Measurements from ENCODE around the gene SNRNP70.

Gene SNRNP70

DNA sequence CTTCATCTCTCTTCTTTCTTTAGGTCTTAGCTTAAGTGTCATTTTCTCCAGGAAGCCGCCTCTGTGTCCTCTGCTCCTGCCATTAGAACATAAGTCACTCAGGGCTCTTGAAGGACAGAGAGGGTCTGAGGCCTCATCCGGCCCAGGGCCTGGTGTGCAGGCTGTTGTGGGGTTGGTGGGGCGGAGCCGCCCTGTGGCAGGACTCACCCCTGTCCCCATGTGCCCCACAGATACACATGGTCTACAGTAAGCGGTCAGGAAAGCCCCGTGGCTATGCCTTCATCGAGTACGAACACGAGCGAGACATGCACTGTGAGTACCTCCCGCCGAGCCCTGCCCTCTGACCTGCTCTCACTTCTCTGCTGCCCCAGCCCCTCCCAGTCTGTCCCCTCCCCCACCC lies 15.9 kb downstream of the SNRNP70 start:
- no peak for DNase-seq (ENCODE audit: low read depth in 2 of 2)

DNA sequence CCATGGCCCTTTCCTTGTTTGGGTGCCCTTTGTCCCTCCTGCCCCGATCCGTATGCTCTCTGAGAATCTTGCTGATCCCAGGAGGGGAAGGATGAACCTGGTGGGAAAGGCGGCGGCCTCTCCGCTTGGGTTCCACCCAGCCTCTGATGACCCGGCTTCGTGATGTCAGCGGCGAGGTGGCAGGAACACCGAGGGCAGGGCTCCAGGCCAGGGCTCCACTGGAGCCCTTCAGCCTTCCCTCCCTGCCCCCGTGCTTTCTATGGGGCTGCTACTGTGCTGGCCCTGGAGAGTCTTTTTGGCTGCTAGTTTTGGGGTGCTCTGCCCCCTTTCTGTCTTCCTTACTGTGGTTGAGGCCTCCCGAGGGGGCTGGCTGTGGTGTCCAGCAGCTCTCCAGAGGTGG lies 17.1 kb downstream of the SNRNP70 start:
- DNase-seq (ENCODE audit: low read depth in 2 of 2), result no peak

DNA sequence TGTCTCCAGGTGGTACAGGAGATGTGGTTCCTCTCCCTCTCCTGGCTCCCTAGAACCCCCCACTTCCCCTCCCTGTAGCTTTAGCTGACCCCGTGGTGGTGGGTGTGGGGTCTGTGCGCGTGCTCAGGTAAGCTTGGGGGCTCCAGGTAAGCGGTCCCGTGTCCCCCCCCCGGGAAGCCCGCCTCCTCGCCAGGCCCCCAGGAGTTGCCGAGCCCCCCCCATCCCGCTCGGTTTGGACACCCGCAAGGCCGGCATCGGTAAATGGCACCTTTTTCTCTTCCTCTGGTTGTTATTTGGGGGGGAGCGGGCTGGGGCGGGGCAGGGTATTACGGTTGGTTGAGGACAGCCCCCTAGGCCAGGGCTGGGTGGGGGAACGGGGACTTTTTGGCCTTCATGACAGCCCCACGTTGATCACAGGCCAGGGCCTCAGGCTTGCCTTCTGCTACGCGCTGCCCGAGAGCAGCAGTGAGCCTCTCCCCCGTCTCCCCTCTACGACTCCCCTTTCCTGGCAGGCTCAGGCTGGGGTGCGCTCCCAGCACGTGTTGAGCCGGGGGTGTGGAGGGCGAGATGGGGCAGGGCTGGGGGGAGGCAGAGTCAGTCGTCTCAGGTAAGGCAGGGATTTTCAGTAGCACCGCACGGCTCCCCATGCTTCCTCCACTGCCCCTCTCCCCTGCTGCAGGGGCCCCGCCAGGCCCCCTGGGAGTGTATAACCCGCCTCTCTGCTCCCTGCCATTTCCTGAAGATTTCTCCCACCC lies 18.3 kb downstream of the SNRNP70 start:
- DNase-seq (ENCODE audit: low read depth in 2 of 2), result no peak

DNA sequence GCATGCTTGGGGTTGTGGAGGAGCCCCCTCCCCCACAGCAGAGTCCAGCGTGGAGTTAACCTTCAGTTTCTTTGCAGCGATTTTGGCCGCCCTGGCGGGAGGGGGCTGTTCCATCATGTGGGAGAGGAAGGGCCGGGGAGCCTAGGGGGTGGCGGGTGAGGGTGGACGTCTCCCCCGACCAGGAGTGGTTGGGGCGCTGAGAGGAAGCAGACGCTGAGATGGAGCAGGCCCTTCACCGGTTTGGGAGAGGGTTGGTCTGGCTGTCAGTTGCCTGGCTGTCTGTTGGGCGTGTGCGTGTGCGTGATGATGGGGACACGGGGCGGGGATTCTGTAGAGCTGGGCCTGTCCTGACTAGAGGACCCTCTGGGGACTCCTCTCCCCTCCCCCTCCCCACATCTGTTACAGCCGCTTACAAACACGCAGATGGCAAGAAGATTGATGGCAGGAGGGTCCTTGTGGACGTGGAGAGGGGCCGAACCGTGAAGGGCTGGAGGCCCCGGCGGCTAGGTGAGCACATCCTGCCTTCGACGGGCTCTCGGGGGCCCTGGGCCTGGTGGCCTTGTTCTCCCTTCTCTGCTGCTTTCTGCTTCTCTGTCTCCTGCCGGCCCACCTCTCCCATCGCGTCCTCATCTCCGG lies 19.1 kb downstream of the SNRNP70 start:
- no peak for DNase-seq (ENCODE audit: low read depth in 2 of 2)

DNA sequence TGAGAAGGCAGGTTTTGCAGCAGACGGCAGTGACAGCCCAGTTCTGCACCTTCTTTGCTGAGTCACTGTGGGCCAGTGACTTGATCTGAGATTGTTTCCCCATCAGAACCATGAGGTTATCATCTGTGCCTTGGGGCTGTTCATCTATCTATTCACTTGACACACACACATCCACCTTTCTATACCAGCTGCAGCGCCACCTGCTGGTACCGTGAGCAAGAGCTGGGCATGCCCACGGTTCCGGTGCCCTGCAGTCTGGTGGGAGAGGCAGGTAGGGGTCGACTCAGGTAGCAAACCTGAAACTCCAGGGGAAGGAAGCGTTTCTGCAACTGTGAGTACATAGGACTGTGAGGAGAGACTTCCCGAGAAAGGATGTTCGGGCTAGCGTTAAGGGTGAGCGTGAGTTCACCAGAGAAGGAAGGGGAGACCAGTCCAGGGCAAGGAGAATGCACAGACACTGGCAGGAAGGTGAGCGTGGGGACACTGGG lies 21.4 kb downstream of the SNRNP70 start:
- no peak for DNase-seq (ENCODE audit: low read depth in 2 of 2)

DNA sequence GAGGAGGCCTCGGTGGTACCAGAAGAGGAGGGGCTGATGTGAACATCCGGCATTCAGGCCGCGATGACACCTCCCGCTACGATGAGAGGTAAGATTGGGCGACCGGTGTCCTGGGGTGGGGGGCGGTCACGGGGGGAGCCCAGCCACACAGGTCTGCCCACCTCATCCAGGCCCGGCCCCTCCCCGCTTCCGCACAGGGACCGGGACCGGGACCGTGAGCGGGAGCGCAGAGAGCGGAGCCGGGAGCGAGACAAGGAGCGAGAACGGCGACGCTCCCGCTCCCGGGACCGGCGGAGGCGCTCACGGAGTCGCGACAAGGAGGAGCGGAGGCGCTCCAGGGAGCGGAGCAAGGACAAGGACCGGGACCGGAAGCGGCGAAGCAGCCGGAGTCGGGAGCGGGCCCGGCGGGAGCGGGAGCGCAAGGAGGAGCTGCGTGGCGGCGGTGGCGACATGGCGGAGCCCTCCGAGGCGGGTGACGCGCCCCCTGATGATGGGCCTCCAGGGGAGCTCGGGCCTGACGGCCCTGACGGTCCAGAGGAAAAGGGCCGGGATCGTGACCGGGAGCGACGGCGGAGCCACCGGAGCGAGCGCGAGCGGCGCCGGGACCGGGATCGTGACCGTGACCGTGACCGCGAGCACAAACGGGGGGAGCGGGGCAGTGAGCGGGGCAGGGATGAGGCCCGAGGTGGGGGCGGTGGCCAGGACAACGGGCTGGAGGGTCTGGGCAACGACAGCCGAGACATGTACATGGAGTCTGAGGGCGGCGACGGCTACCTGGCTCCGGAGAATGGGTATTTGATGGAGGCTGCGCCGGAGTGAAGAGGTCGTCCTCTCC lies 22.6 kb downstream of the SNRNP70 start:
- no peak for DNase-seq (ENCODE audit: low read depth in 2 of 2)

DNA sequence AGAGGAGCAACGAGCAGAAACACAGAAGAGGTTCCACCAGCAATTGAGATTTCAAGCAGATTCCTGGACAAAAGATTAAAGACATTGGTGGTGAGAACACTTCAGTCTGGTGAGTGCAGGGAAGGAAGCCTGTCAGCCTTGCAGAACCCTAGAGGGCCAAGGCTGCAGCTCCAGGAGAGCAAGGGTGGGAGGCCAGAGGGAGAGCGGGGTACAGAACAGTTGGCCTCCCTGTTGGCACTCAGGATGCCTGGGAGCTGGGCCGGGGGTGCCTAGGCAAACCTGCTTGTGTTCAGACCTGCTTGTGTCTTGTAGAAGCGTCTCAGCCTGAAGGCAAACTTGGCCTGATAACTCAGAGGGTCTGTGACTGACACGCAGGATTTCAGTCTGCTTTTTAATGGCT lies 23.8 kb downstream of the SNRNP70 start:
- no peak for DNase-seq (ENCODE audit: low read depth in 2 of 2)

DNA sequence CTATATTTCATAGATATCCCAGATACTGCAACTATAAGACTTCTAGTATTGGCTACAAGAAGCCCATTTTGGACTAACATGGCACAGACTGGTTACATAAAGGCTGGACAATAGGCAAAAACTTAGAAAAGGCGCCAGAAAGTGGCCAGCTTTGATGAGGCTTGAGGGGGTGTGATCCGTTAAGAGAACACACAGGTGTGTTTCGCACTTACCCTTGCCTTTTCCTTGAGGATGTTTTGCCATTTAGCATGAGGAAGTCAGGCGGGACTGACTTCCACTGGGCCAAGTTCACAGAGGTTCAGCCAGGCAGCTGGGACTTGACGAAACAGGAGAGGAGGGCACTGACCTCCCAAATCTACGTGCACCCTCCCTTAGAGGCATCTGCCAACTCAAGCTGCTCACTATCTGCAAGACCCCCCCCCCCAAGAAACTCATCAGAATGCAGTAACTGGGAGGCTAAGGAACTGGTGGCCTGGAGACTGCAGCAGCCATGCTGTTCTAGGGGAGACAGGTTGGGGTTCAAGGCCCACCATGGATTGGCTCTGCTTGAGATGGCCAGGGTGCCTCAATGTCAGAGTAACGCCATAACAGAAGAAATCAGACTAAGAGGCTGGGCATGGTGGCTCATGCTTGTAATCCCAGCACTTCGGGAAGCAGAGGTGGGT lies 24.4 kb downstream of the SNRNP70 start:
- DNase-seq (ENCODE audit: low read depth in 2 of 2), result no peak

DNA sequence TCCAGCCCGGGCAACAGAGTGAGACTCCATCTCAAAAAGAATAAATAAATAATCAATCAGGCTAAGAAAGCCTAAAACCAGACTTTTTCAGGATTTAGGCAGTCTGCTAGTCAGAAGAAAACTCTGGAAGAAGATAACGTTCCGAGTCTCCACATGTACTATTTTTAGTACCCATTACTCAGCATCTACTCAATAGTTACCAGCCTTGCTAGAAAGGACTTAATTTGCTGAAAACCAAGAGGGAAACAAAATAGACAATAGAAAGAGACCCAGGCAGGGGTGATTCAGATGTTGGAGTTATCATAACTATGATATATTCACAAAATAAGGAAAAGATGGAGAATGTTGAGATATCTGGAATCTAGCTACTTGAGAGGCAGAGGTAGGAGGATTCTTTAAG lies 25.3 kb downstream of the SNRNP70 start:
- DNase-seq (ENCODE audit: low read depth in 2 of 2), result no peak

DNA sequence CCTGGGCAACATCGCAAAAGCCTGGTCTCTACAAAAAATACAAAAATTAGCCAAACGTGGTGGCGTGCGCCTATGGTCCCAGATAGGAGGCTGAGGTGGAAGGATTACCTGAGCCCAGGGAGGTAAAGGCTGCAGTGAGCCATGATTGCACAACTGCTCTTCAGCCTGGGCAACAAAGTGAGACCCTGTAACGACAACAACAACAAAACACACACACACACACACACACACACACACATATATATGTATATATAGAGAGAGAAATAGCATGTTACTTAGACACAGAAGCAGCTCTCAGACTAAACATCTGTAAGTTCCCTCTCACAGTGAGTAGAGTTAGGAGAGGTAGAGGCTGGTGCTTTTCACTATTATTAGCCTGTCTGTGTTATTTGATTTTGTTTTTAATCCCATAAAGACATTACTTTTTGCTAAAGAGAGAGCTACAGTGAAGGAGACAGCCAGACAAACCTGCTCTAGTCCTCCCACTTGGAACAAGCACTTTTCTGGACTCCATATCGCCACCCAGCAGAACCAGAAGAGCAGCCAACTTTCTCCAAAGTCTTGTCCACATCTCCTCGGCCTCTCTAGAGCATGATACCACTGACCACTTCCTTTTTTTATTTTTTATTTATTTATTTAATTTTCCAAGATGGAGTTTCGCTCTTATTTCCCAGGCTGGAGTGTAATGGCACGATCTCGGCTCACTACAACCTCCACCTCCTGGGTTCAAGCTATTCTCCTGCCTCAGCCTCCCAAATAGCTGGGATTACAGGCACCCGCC lies 26.2 kb downstream of the SNRNP70 start:
- no peak for DNase-seq (ENCODE audit: low read depth in 2 of 2)

DNA sequence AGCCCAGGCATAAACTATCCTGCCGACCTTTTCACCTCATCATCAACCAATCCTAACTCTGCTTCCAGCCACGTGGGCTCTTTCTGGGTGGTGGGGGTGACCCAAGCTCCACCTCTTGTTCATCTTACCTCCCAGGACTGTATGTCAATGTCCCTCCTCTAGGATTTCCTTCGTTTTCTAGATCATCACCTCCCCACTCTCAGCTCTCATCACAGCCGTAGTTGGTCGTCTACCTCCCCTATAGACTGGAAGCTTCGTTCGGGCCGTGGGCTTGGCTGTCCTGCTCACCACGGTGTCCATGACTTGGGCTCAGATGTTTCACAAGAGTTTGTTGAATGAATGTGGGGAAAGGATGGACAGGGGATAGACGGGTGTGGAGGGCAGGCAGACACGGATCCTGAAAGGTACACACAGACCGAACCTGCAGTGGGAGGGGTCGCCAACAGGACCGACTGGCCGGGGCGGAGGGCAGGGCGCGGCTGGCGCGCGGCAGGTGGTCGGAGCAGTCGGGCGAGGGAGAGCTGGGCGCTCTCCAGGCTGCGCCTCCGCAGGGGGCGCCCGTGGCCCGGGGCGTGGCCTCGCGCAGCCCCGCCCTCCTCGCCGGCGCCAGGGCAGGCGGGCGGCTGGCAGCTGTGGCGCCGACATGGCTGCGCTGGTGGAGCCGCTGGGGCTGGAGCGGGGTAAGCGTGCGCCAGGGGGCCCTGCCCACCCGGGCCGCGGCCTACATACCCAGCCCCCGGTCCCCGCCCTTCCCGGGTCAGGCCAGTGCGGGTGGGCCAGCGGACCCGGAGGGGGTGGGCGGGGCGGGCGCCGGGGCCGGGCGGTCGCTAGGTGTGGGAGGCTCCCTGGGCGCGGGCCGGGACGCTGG lies 28.7 kb downstream of the SNRNP70 start, which contains the start of gene LIN7B:
Gene LIN7B, plus strand, starts transcription at position 609 of the 868 bp plus-strand sequence. Its CDS starts 35 bp downstream, at position 644.
- DNase-seq (ENCODE audit: low read depth in 2 of 2), result no peak

DNA sequence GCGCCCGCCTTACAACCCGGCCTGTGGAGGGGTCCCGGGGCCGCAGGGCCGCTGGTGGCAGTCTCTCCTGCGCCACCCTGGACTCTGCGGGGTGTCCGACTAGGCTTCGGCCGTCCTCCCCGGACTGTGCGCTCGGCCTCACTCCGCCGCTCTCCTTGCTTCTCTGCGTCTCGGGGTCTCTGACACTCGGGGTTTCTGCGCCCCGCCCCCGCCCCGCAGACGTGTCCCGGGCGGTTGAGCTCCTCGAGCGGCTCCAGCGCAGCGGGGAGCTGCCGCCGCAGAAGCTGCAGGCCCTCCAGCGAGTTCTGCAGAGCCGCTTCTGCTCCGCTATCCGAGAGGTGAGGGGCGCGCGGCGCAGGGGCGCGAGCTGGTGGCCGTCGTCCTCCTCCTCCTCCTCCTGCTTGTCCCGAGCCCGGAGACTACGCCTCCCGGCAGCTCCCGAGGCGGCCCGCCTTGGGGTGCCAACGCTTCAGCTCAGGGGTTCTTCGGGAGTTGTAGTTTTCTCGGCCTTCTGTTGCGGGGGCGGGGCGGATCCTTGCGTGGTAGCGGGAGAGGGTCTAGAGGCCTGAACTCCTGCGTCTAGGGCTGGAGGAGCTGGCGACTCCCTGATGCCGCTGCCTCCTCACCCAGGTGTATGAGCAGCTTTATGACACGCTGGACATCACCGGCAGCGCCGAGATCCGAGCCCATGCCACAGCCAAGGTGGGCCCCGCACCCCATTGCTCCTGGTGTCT lies 29.5 kb downstream of the SNRNP70 start:
- no peak for DNase-seq (ENCODE audit: low read depth in 2 of 2)

DNA sequence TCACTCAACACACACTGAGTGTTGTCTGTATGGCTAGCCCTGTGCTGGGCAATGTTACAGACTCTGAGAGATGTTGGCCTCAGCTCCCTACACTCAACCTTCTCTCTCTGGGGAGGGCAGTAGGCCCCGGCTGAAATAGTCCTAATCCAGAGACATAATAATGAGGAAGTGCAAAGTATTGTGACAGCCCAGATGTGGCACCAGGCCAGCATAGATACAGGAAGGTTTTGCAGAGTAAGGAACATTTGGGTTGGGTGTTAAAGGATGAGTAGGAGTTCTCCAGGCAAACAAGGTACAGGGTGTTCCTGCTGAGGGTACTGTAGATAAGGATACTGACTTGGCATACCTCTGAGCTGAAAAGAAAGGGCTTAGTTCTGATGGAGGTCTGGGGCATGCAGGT lies 31.3 kb downstream of the SNRNP70 start:
- DNase-seq (ENCODE audit: low read depth in 2 of 2), result no peak

DNA sequence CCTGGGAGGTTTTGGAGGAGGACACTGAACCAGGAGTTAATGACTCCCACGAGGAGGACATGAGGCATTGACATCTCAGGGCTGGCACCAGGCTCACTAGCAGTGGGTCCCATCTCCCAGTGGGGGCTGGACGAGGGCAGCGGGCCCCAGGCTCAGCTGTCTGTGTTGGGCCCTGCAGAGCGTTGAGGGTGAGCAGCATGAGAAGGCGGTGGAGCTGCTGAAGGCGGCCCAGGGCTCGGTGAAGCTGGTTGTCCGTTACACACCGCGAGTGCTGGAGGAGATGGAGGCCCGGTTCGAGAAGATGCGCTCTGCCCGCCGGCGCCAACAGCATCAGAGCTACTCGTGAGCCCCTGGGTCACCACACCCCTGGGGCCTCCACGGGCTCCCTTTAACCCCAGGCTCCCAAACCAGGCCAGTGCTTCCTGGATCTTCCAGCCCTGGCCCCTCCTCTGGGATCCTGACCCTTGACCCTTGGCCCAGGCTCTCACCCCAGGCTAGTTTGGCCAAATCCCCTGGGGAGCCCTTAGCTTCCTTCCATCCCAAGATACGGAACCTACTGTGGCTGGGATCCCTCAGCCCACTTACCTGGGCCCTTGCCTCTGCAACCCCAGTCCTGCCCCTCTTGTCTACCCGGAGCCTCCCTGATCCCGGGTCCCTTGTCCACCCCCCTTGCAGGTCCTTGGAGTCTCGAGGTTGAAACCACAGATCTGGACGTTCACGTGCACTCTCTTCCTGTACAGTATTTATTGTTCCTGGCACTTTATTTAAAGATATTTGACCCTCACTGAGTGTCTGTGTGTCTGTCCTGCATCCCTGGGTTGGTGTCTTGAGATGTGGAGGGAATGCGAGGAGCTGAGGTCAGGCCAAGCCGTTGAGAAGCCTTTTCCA lies 32.7 kb downstream of the SNRNP70 start:
- no peak for DNase-seq (ENCODE audit: low read depth in 2 of 2)

DNA sequence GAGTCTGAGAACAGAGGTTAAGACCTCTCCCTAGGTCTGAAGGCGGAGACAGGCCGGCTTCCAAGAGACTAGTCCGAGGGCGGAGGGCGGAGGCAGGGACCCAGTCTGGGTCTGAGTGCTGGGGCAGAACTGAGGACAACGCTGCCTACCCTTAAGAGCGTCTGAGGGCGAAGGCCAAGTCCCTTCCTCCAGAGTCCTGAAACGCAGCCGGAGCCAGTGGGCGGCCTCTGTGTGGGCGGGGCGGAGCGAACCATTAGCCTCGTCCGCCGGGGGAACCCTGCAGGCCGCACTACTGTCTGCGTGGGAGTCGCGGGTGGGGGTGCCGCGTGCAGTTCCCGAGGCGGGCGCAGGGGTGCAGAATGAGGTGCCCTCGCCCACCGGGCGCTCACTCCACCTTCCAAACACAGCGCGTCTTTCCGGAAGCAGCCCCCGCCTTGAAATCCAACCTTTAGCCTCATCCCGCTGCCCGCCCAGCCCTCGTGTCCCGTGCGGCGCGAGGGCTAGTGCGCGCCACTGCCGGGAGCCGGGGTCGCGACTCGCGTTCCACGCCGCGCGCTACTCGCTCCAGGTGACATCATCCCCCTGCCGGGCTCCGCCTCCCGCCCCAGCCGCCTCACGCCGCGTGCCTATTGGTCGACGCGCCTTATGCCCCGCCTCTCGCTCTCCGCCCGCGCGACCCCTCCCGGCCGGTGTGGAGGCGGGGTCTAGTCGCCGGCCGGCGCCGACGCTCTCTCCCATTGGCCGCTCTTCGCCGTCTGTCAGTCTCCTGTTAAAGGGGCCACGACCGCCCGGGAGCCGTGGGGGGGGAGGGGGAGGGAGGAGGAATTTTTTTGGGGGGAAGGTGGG lies 33.5 kb downstream of the SNRNP70 start, which contains the start of gene C19orf73:
Gene C19orf73, minus strand, starts transcription at position 579 of the 846 bp plus-strand sequence. Its CDS starts 121 bp downstream, at position 458.
- DNase-seq (ENCODE audit: low read depth in 2 of 2), result peak; percentile 85 to 87

DNA sequence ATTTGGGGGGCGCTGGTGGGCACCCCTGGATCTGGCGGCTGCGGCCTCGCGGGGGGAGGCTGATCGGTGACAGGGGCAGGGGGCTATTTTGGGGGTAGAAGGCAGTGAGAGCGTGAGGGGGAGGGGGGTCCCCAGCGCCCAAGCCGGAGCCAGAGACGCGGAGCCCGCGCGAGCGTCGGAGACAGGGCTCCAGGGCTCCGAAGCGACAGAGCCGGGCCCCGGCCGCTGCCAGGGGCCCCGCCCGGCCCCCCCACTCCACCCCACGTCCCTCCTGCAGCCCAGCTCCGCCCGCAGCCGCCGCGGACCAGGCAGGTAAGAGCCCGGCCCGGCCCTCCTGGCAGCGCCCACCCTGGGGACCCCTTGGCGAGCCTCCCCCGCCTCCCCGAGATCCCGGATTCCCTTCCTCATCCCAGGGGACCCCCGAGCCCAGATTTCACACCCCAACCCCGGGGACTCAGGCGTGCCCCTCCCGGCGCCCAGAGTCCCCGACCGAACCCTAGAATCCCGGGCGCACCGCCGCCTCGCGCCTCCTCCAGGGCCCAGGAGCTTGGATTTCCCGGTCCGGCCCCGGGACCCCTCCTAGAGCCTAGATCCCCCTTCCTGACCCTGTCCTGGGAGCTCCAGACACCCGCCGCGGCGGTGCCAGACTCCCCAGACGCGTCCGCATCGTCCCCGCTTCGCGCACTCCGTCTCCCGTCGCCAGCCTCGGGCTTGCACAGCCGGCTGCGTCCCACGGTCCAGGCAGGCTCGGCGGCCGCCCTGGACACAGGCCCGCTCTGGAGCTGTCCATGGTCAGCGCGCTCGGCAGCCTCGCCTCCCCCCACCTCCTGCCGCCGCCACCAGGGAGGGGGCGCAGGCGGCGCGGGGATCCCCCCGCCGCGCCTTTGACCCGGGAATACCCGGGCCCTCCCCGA lies 34.4 kb downstream of the SNRNP70 start, which contains the start of gene PPFIA3:
Gene PPFIA3, plus strand, starts transcription at position 134 of the 914 bp plus-strand sequence. CDS start 8,330 bp downstream, outside the sequence.
- DNase-seq (ENCODE audit: low read depth in 2 of 2), result no peak
